ENCODE results near the gene SV2C.
A peak's percentile ranks its signal among the peaks of the same experiment; 100 is the strongest.

The SV2C gene

GRCh38 chr5:76356887-76357286 lies 273.7 kb downstream of the SV2C start:
- Histone ChIP-seq H3K4me3 (ENCODE audit: low read depth, low read length) (no peak overlapping the region), H3K4me1 (ENCODE audit: control insufficient read depth, insufficient read depth, low read length) (peaks cover 2% of the 10 kb centered on the region; the same call in 1 of the 2 replicates), H3K9me3 (ENCODE audit: control insufficient read depth, insufficient read depth, low read depth, low read length) (no peaks in the 10 kb centered on the region), H3K36me3 (ENCODE audit: control insufficient read depth in 2 of 2, insufficient read depth in 1 of 2, low read length in 2 of 2) (no peaks in the 10 kb centered on the region), H3K27ac (ENCODE audit: extremely low read depth, low read depth, low read length) (no peak overlapping the region)
- ChIA-PET POLR2A (no interaction called here), CTCF (interaction anchor here (0.6 kb wide), 1 partner anchor 276 kb away, joined by 5 read pairs; no protein-coding TSS in a partner anchor)
- TF ChIP-seq ZNF416 (tag by site-specific recombination; IDR thresholded peaks at IDR 0.05) (no peak), ZNF398 (tag by site-specific recombination; IDR thresholded peaks at IDR 0.05) (no peak), CTCF (tag by site-specific recombination; IDR thresholded peaks at IDR 0.05) (no peak), WT1 (tag by site-specific recombination; IDR thresholded peaks at IDR 0.05) (no peak), PATZ1 (tag by site-specific recombination; IDR thresholded peaks at IDR 0.05) (no peak), GLI2 (tag by site-specific recombination; IDR thresholded peaks at IDR 0.05; ENCODE audit: borderline replicate concordance, low read depth) (no peak), ZNF10 (tag by site-specific recombination; IDR thresholded peaks at IDR 0.05) (no peak), ZNF580 (tag by site-specific recombination; IDR thresholded peaks at IDR 0.05) (no peak), ZFHX2 (tag by site-specific recombination; conservative IDR thresholded peaks at IDR 0.05) (no peak)

GRCh38 chr5:76363352-76364225 lies 280.4 kb downstream of the SV2C start:
- POLR2A ChIA-PET = no interaction called here
- no peak overlapping the region for H3K4me3 ChIP-seq (ENCODE audit: low read depth, low read length)
- H3K4me1 ChIP-seq (ENCODE audit: control insufficient read depth, insufficient read depth, low read length) = no peaks in the 10 kb centered on the region
- no peaks in the 10 kb centered on the region for H3K9me3 ChIP-seq (ENCODE audit: control insufficient read depth, insufficient read depth, low read depth, low read length)
- no peak overlapping the region for H3K27ac ChIP-seq (ENCODE audit: extremely low read depth, low read depth, low read length)
- TF ChIP-seq ZNF140 (tag by site-specific recombination; IDR thresholded peaks at IDR 0.05) (no peak), ZBTB44 (tag by site-specific recombination; IDR thresholded peaks at IDR 0.05) (peak; percentile 85), PRDM10 (tag by site-specific recombination; IDR thresholded peaks at IDR 0.05) (peak; percentile 82), ZBTB8A (tag by site-specific recombination; IDR thresholded peaks at IDR 0.05) (peak; percentile 45), ZNF561 (tag by site-specific recombination; IDR thresholded peaks at IDR 0.05; ENCODE audit: borderline replicate concordance) (peak; percentile 48), ZSCAN30 (tag by site-specific recombination; IDR thresholded peaks at IDR 0.05) (no peak)
- CTCF ChIA-PET = no interaction called here
- no peaks in the 10 kb centered on the region for H3K36me3 ChIP-seq (ENCODE audit: control insufficient read depth in 2 of 2, insufficient read depth in 1 of 2, low read length in 2 of 2)

Measured in HEK293 (cell line).